Activated B cell treated with CpG ODN at 0.5 μM for 24 hours (primary cell): Measurements from ENCODE around the gene TRIM38. TPM values are rescaled to one million over a fixed set of nuclear protein-coding genes. Genes with fewer than 3 reads are reported as not detected.
"Not testable (repeated sequence)": the region's sequence is repeated elsewhere in the genome, so short reads cannot be mapped to it uniquely, and the experiment has no call there.

Experiments
- ATAC-seq: fragments of 200-7000 bp; cut with Tn5 transposase; one replicate; pipeline ENCODE4 v1.10.0; 2021; ENCODE audit warnings: low read depth, mild to moderate bottlenecking, moderate library complexity
- CTCF ChIA-PET: fragments of 350-600 bp; sonication (Branson Sonifier 250); formaldehyde crosslinking; loops from one replicate; lab custom pipeline; 2021; ENCODE audit warnings: antibody characterized with exemption; lab: Charles Lee
- POLR2A ChIA-PET: fragments of 350-600 bp; sonication (Branson Sonifier 250); formaldehyde crosslinking; loops from one replicate; lab custom pipeline; 2021; ENCODE audit warnings: antibody characterized with exemption; lab: Charles Lee
- DNase-seq: peaks from one replicate; pipeline ENCODE4 v3.0.0; 2022
- H3K27ac Mint-ChIP-seq: one replicate; pipeline ENCODE4 v1.8.0; 2020; ENCODE audit warnings: mixed read lengths
- H3K27me3 Mint-ChIP-seq: one replicate; pipeline ENCODE4 v1.8.0; 2021; ENCODE audit warnings: mixed read lengths
- H3K36me3 Mint-ChIP-seq: one replicate; pipeline ENCODE4 v1.8.0; 2021; ENCODE audit warnings: low read depth, mixed read lengths
- H3K4me1 Mint-ChIP-seq: one replicate; pipeline ENCODE4 v1.8.0; 2021; ENCODE audit warnings: mixed read lengths
- H3K4me3 Mint-ChIP-seq: one replicate; pipeline ENCODE4 v1.8.0; 2020; ENCODE audit warnings: mild to moderate bottlenecking, mixed read lengths
- H3K9me3 Mint-ChIP-seq: one replicate; pipeline ENCODE4 v1.8.0; 2020; ENCODE audit warnings: mixed read lengths
- CTCF ChIP-seq: fragments of 200-600 bp; IDR thresholded peaks from one replicate; pipeline ENCODE4 v1.8.0; 2022; ENCODE audit warnings: antibody characterized with exemption, mild to moderate bottlenecking
- intact Hi-C: fragments of 100-400 bp; cut with micrococcal nuclease; formaldehyde crosslinking; loops from one replicate; pipeline ENCODE4 v1.15.1; 2024
- total RNA-seq: library from RNA; stranded (reverse); gene quantifications from 2 replicates; pipeline ENCODE4 v1.2.3, GENCODE V29; 2022

TRIM38 gene
- total RNA-seq, 1 donor from 2014 or later = 36.8 TPM

- Mint-ChIP-seq H3K27ac (no peak overlapping the region), H3K27me3 (no peaks in the 10 kb centered on the region), H3K9me3 (no peaks in the 10 kb centered on the region), H3K36me3 (peaks cover 22% of the 10 kb centered on the region), H3K4me3 (no peak overlapping the region), H3K4me1 (peaks cover 40% of the 10 kb centered on the region)
- ChIA-PET CTCF (interaction anchor here (5.1 kb wide), 1 partner anchor 208 kb away, joined by 37 read pairs; no protein-coding TSS in a partner anchor), POLR2A (interaction anchor here (1.2 to 1.7 kb wide), 2 partner anchors 8 to 25 kb away, joined by 4 to 14 read pairs; a partner anchor contains a TSS)
- no peak for ATAC-seq
- intact Hi-C loops = loop anchor here (10.0 kb wide), 1 partner anchor 1479 kb away; the partner anchor contains the start of gene ZNF184
- DNase-seq = no peak
- no peak for TF ChIP-seq CTCF
Observed at GRCh38 chr6:25995507-25995906, 32.9 kb downstream of the TRIM38 start.

- CTCF ChIA-PET = interaction anchor here (1.1 kb wide), 1 partner anchor 209 kb away, joined by 3 read pairs; no protein-coding TSS in a partner anchor
- H3K27ac Mint-ChIP-seq = no peak overlapping the region
- POLR2A ChIA-PET = interaction anchor here (1.0 kb wide), 1 partner anchor 22 kb away, joined by 3 read pairs; a partner anchor contains a TSS
- no peaks in the 10 kb centered on the region for H3K27me3 Mint-ChIP-seq
- peaks cover 27% of the 10 kb centered on the region for H3K4me1 Mint-ChIP-seq
- DNase-seq (no peak), ATAC-seq (no peak)
- H3K9me3 Mint-ChIP-seq = no peaks in the 10 kb centered on the region
- intact Hi-C loops = loop anchor here (10.0 kb wide), 1 partner anchor 1477 kb away; the partner anchor contains the start of gene ZNF184
- TF ChIP-seq CTCF = no peak
- no peak overlapping the region for H3K4me3 Mint-ChIP-seq
- H3K36me3 Mint-ChIP-seq = peaks cover 16% of the 10 kb centered on the region
Observed at GRCh38 chr6:25997921-25998320, 35.3 kb downstream of the TRIM38 start.

DNA sequence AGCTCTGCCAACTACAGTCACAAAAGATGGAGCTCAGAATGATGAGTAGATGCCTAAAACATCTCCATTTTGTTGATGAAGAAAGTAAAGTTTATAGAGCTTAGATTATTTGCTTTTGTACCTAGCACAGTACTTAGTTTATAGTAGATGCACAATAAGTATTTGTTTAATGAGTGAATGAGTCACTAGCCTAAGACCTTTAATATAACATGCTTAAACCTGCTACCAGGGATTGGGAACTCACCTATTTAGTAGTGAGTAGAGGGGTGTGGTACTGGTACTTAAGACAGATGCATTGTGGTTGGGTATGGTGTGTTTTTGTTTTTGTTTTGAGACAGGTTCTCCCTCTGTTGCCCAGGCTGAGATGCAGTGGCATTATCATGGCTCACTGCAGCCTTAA, 35.8 kb downstream of the TRIM38 start:
- intact Hi-C loops = loop anchor here (10.0 kb wide), 1 partner anchor 1476 kb away; the partner anchor contains the start of gene ZNF184
- peaks cover 24% of the 10 kb centered on the region for H3K4me1 Mint-ChIP-seq
- ChIA-PET CTCF (interaction anchor here (1.0 to 1.1 kb wide), 2 partner anchors 209 to 278 kb away, joined by 3 read pairs; no protein-coding TSS in a partner anchor), POLR2A (no interaction called here)
- peaks cover 16% of the 10 kb centered on the region for H3K36me3 Mint-ChIP-seq
- H3K4me3 Mint-ChIP-seq = no peak overlapping the region
- ATAC-seq (no peak), DNase-seq (no peak)
- no peaks in the 10 kb centered on the region for H3K9me3 Mint-ChIP-seq
- H3K27ac Mint-ChIP-seq = no peak overlapping the region
- no peak for TF ChIP-seq CTCF
- H3K27me3 Mint-ChIP-seq = no peaks in the 10 kb centered on the region

- H3K4me3 Mint-ChIP-seq, H3K27ac Mint-ChIP-seq, H3K9me3 Mint-ChIP-seq, DNase-seq, ATAC-seq, H3K27me3 Mint-ChIP-seq, POLR2A ChIA-PET: not testable (repeated sequence)
- CTCF ChIA-PET = interaction anchor here (1.0 kb wide), 1 partner anchor 279 kb away, joined by 3 read pairs; no protein-coding TSS in a partner anchor
- peaks cover 16% of the 10 kb centered on the region for H3K4me1 Mint-ChIP-seq
- peaks cover 16% of the 10 kb centered on the region for H3K36me3 Mint-ChIP-seq
- intact Hi-C loops = loop anchor here (10.0 kb wide), 1 partner anchor 1476 kb away; the partner anchor contains the start of gene ZNF184
Observed at GRCh38 chr6:25999225-25999624, 36.6 kb downstream of the TRIM38 start.

DNA sequence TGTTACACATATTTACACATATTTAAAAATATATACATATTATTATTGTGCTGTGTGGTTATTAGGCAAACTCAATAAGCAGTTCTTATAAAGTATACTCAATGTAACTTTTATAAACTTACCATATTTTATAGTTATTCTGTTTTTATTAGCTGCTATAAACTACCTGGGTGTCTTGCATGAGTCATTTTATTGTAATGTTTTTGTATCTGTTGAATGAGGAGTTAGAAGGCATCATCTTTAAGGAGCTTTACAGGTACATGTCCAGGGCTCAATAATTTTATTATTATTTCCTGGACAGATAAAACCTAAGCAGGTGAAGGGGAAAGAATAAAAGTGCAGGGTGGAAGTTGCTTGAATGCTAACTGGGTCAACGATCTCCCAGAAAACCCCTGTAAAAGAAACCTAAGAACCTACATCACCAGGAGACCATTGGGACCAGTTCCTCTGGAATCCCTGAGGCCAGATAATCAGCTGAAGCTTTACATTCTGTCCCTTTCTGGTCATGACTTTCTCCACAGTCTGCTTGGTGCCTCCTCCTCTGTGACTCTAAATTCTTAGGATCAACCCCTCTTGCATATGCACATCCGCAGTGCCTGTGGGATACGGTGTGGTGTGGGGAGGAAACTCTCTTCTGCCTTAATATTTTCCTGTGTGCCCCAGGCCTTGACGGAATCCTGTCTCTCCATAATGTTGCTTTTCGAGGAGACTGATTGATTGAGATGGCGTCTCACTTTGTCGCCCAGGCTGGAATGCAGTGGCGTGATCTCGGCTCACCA, 38.0 kb downstream of the TRIM38 start:
- intact Hi-C loops = no loop called here
- CTCF ChIA-PET = interaction anchor here (1.2 to 5.5 kb wide), 4 partner anchors 8 to 281 kb away, joined by 3 to 59 read pairs (median 36); no protein-coding TSS in a partner anchor
- Mint-ChIP-seq H3K9me3 (no peaks in the 10 kb centered on the region), H3K27me3 (no peaks in the 10 kb centered on the region), H3K36me3 (peaks cover 16% of the 10 kb centered on the region), H3K27ac (no peak overlapping the region), H3K4me3 (no peak overlapping the region), H3K4me1 (peaks cover 11% of the 10 kb centered on the region)
- no peak for ATAC-seq
- DNase-seq = no peak
- TF ChIP-seq CTCF = no peak
- POLR2A ChIA-PET = interaction anchor here (1.8 to 5.8 kb wide), 2 partner anchors 8 to 20 kb away, joined by 10 to 34 read pairs; a partner anchor contains a TSS
